Kidney tubule cell (primary cell): ENCODE results near the gene SP3.

ENCODE experiments used
- DNase-seq: peaks from one replicate; pipeline ENCODE4 v3.0.0-alpha.2; 2018; ENCODE audit warnings: low spot score

Gene SP3

DNA sequence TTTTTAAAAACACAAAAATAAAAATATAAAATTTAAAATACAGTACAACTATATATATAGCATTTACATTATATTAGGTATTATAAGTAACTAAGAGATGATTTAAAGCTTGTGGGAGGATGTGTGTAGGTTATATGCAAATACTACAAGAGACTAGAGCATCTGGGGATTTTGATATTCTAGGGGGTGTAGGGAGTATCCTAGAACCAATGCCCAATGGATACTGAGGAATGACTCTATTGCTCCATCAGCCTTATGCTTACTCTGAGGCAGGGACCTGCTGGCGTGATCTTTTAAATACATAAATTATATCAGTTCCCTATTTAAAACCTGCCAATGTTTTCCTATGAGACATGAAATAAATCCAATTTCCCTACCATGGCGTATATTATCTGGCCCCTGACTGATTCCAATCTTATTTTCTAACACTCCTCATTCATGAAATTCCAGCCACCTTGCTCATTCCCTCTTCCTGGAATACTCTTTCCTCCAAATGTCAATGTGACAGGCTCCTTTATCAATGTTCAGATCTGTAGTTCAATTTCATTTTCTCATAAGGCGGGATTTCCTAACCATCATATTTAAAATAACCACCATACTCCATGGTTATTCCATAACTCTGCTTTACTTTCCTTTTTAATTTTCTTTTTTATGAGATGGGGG, 22.2 kb downstream of the SP3 start:
- peak; percentile 36 for DNase-seq

DNA sequence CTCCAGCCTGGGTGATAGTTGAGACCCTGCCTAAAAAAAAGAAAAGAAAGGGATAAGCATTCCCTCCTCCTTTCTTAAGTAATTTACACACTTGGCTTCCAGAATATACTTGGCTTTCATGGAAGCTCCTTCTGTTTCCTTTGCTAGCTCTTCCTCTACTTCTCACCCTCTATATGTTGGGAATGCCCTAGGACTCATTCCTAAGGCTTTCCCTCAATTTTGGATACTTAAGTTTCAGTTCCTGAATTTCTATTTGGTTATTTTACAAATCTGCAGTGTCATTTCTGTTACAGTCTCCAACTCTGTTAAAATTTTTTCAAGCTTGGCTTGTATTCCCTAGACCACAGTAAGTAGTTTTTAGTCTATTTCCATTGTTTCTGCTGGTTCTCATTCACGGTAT, 23.6 kb downstream of the SP3 start:
- DNase-seq, result no peak

GRCh38 chr2:173940208-173941020, 24.8 kb downstream of the SP3 start:
- no peak for DNase-seq

GRCh38 chr2:173938700-173939384, 26.3 kb downstream of the SP3 start:
- no peak for DNase-seq

DNA sequence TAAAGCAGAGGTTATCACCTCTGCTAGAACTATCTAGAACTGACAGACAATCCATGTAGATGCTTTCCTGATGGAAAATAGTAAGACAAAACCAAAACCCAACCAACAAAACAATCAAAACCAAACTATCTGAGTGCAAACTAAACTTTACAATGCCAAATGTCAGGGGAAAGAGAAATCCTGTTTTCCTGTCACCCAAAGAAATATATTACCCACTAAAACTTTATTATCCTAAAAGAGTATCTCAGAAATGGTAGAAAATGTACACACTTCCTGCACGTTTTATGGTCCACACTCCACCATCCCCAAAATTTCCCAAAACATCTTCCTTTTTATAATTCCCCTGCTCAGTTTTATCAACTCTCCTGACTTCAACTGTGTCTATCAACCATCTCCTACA, 29.9 kb downstream of the SP3 start:
- DNase-seq, result no peak

- DNase-seq, result peak; percentile 14
Measured at GRCh38 chr2:173934895-173935294, 30.3 kb downstream of the SP3 start.

DNA sequence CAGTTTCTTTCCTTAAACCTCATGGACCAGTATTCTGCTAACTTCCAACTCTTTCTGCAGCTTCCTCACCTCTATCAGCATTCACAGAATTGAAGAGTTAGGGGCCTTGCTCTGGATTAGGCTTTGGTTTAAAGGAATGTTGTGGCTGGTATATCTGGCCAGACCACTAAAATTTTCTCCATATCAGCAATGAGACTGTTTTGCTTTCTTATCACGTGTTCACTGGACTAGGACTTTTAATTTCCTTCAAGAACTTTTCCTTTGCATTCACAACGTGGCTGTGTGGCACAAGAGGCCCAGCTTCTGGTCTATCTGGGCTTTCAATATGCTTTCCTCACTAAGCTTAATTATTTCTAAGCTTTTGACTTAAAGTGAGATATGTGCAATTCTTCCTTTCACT, 33.4 kb downstream of the SP3 start:
- no peak for DNase-seq

GRCh38 chr2:173929441-173929840, 35.7 kb downstream of the SP3 start:
- DNase-seq, result no peak

- no peak for DNase-seq
Measured at GRCh38 chr2:173926875-173927274, 38.3 kb downstream of the SP3 start.

- no peak for DNase-seq
Measured at GRCh38 chr2:173924285-173924684, 40.9 kb downstream of the SP3 start.

DNA sequence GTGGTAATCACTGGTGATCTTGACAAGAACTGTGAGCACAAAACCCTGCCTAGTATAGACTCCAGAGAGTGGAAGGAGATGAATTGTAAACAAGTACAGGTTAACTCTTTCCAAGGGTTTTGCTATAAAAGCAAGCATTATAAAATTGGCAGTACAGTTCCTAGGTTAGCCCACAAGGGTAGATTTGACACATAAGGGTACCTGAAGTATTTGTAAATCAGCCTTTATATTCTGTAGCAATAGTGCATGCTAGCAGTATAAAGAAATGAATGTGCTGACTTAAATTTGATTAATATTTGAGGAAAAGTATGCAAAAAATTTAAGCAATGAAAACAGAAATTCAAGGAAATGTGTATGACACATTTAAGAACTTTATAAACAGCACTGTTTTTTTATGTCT, 42.4 kb downstream of the SP3 start:
- DNase-seq, result no peak

- no peak for DNase-seq
Measured at GRCh38 chr2:173922068-173922467, 43.1 kb downstream of the SP3 start.

GRCh38 chr2:173914055-173914927, 50.9 kb downstream of the SP3 start:
- DNase-seq, result no peak

DNA sequence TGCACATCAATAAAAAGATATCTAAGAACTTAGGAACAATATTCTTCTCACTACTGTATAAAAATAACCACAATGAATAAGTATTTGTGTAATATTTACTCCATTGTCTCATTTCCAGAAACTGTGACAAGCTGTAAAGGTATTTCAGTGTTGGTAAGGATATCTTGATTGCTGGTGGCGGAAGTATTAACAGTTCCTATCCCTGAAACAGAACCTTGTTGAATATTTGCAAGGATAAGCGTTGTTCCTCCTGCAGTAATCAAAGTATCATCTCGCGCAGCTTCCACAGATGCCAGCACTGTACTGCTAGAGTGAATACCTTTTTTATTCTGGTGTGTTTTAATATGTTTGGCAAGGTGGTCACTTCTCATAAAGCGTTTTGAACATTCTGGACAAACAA, 55.3 kb downstream of the SP3 start:
- DNase-seq, result peak; percentile 14

GRCh38 chr2:173906626-173907025, 58.5 kb downstream of the SP3 start:
- DNase-seq, result no peak

- no peak for DNase-seq
Measured at GRCh38 chr2:173903601-173904394, 61.4 kb downstream of the SP3 start.

- no peak for DNase-seq
Measured at GRCh38 chr2:173898996-173899395, 66.2 kb downstream of the SP3 start.

- no peak for DNase-seq
Measured at GRCh38 chr2:173898178-173898668, 67.0 kb downstream of the SP3 start.

DNA sequence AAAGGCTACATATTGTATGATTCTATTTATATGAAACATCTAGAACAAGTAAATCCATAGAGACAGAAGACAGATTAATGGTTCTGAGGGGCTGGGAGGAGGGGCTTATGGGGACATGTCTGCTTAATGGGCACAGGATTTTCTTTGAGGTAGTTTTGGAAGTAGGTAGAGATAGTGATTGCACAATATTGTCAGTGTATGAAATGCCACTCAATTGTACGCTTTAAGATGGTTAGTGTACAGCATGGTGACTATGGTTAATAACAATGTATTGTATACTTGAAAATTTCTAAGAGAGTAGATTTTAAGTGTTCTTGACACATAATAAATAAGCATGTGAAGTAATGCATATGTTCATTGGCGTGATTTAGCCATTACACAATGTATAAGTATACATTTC, 68.4 kb downstream of the SP3 start:
- DNase-seq, result no peak

DNA sequence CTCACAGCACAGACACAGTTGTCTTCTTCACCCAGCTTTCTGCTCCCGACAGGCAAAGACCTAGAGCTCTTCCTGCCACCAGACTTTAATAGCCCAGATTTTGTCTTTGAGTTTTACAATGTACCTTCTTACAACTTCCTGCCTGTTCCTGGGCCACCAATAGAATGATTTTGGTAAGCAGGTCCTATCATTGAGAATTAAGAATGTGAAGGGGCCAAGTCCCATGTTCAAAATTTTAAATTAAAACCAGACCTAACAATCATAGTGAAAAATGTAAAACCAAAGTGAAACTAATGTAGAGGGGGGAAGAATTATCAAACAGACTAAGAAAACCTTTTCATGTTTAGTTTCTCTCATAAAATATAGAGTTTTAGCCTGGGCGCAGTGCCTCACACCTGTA, 72.8 kb downstream of the SP3 start:
- DNase-seq, result no peak
